HS-5 (cell line): ENCODE measurements around the gene PLAGL2.
A peak's percentile ranks its signal among the peaks of the same experiment; 100 is the strongest.
"Not testable (repeated sequence)": the region's sequence is repeated elsewhere in the genome, so short reads cannot be mapped to it uniquely, and the experiment has no call there.

ENCODE experiments used
- DNase-seq: peaks from one replicate; pipeline ENCODE4 v3.0.0-alpha.2; 2012; ENCODE audit warnings: low read depth

PLAGL2 gene

DNA sequence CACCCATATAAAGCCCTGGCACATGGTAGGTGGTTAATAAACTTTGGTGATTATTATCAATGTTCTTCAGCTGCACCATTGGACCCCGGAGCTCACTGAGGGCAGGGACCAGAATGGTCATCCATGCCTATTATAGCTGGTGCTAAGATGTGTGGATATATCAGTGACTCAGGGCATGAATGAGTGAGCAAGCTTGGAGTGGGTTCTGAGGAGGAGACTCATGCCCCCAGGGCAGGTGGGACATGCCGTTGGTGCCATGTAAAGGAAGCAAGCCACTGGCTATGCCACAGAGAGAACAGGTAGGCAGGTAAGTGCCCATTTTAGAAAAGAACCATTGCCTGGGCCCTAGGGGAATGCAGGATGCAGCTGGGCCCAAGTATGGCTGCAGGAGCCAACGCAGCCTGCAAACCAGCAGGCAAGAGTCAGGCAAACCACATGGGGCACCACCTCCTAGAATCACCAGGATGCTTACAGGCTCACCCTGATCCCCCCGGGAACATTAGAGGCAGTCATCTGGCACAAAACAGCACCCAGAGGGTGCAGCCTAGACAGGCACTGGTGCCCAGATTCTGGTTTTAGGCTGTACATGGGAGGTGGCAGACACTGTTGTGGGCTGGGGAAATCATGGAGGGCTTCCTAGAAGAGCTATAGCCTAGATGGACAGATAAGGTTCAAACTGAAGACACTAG is 23.5 kb downstream of the PLAGL2 start:
- no peak for DNase-seq

DNA sequence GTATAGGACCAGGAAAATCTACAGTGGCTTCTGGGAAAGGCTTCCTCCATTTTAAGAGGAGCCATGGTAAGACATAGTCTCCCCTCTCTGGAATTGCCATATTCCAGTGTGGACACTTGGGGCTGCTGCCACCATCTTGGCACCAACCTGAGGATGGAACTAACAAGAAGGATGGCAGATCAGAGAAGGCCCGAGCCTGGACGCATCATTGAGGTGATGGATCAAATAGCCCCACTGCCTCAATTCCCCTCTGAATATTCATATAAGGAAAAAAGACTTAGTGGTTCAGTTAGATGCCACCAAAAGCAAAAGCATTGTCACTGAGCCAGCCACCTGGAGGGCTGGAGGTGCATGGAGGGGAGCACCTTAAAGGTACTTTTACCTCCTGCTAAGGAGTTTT is 25.9 kb downstream of the PLAGL2 start:
- DNase-seq = no peak

GRCh38 chr20:32179934-32180333 is 27.6 kb downstream of the PLAGL2 start:
- DNase-seq = no peak

- no peak for DNase-seq
Observed at GRCh38 chr20:32179515-32179914, 28.0 kb downstream of the PLAGL2 start.

DNA sequence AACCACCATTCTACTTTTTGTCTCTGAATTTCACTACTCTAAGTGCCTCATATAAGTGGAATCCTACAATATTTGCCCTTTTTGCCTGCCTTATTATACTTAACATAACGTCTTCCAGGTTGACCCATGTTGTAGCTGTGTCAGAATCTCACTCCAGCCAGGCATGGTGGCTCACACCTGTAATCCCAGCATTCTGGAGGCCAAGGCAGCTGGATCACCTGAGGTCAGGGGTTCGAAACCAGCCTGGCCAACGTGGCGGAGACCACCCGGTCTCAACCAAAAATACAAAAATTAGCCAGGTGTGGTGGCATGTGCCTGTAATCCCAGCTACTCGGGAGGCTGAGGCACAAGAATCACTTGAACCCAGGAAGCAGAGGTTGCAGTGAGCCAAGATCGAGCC is 29.8 kb downstream of the PLAGL2 start:
- not testable (repeated sequence) for DNase-seq

GRCh38 chr20:32168184-32168910 is 39.2 kb downstream of the PLAGL2 start:
- DNase-seq = no peak

DNA sequence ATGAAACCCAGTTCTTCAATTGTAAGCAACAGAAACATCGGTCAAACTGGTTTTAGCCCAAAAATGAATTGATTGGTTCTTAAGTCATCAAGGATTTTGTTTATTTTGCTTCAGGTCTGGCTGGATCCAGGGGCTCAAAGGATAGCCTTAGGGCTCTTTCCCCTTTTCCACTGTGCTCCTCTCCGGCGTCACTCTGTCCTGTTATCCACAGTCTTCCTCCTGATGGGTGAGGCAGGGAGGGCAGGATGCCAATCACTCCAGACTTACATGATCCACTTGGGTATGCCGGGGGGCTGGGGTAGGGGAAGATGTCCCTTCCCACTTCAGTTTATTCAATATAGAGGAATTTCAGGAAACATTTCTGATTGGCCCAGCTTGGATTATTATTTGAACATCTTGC is 40.0 kb downstream of the PLAGL2 start:
- no peak for DNase-seq

DNA sequence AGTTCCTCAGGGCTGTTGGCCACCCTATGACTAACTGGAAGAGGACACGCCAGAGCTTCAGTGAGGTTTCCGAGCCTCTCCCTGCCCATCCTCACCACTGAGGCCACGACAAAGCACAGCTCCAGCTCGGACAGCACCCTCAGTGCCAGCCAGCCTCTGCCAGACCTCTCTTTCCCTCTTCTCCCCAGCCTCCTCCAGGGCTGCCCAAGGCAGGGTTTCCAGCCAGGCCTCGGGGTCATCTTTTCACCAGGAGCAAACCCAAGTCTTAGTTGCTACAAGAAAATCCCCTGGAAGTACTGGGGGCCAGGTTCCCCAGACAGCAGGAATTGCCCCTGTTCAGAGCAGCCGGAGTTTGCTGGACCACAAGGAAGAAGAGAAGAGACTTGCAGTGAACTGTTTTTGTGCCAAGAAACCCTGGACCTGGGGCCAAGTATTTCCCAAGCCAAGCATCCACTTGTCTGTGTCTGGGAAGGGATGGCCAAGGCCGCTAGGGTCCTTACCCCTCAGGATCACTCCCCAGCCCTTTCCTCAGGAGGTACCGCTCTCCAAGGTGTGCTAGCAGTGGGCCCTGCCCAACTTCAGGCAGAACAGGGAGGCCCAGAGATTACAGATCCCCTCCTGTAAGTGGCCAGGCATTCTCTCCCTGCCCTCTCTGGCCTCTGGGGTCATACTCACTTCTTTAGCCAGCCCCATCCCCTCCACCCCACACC is 41.6 kb downstream of the PLAGL2 start:
- DNase-seq = no peak

DNA sequence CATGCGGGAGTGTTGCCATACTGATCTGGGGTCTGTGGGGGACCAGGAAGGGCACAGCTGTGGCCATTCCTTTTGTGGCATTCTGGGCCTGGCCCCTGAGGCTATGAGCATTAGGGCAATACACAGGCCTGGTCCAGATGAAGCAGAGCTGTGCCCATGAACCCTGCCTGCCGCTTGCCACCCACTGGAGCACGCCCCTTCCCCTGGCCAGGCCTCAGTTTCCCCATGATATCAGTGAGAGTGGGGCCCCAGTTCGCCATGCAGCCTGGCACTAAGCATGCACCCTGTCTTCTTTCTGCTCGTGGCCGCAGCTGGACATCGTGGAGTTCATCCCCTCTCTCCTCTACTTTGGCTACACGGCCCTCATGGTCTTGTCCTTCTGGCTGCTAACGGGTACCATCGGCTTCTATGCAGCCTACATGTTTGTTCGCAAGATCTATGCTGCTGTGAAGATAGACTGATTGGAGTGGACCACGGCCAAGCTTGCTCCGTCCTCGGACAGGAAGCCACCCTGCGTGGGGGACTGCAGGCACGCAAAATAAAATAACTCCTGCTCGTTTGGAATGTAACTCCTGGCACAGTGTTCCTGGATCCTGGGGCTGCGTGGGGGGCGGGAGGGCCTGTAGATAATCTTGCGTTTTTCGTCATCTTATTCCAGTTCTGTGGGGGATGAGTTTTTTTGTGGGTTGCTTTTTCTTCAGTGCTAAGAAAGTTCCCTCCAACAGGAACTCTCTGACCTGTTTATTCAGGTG is 42.4 kb downstream of the PLAGL2 start:
- no peak for DNase-seq

GRCh38 chr20:32163951-32164350 is 43.6 kb downstream of the PLAGL2 start:
- DNase-seq = no peak

DNA sequence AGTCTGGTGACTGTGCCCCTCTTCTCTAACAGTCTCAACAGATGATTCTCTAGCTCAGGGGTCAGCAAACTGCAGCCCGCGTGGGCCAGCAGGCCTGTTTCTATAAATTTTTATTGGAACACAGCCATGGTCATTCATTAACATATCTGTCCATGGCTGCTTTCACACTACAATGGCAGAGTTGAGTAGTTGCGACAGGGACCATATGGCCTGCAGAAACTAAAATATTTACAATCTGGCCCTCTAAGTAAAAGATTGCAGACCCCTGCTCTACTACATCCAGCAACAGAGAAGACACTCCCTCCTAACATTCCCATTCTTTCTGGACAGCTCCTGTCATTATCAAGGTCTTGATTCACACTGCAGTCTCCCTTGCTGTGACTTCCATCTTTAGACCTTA is 45.2 kb downstream of the PLAGL2 start:
- DNase-seq = no peak

GRCh38 chr20:32160341-32160740 is 47.2 kb downstream of the PLAGL2 start:
- no peak for DNase-seq

DNA sequence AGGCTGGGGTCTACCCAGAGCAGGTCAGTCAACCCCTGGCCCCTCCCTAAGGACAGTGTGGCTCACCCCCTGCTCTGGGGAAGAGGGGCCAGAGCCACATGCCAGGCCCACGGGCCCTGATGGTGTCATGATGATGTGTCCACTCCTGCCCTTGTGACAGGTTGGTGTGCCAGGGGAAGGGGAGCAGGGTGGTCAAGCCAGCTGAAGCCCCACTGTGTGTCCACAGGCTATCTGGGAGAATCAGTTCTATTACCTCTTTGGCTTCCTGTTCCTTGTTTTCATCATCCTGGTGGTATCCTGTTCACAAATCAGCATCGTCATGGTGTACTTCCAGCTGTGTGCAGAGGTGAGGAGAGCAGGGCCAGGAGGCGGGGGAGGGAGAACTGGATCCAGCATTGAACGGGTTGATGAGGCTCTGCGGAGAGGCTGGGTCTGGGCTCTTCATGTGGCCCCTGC is 47.7 kb downstream of the PLAGL2 start:
- no peak for DNase-seq

DNA sequence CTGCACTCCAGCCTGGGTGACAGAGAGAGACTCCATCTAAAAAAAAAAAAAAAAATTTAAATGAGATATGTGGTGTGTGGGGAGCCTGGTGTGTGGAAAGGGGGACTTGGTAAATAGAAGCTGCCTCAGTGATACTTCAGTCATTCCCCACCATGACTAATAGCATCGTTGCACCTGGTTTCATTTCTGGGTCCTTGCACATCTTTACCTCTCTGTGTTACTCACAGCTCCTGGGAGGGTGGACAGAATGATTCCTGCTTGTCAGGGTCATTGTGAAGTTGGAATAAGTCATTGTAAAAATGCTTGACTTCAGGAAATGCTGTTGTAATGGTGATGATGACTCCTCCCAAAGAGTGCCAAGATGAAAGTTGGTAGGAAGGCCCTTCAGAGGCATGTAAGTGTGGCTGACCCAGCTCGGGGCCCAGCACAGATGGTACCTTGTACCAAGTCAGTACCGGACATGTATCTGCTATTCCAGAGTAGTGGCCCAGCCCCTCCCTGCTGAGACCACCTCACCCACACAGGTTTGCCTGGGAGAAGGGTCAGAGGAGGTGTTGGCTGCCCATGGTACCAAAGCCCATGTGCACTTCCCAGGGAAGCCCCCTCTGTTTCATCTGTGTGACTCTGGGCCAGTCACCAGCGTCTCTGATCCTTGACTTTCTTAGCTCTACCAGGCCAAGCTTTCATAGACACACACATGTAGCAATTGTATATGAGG is 48.4 kb downstream of the PLAGL2 start:
- no peak for DNase-seq

DNA sequence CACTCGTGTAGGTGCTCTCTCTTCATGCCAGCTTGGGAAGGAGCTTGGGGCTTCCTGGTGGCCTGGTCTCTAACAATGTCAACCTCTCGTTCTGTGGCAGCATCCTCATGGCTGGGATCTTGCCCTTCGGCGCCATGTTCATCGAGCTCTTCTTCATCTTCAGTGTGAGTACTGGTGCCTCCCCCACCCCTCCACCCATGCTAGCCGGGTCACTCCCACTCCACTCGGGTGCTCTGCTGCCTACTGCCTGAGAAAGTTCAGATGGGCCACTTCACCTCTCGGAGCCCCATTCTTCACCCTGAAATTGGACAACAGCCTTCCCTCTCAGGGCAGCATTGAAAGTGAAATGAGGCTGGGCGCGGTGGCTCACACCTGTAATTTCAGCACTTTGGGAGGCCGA is 49.2 kb downstream of the PLAGL2 start:
- DNase-seq = no peak

- DNase-seq = no peak
Observed at GRCh38 chr20:32157611-32158010, 49.9 kb downstream of the PLAGL2 start.

DNA sequence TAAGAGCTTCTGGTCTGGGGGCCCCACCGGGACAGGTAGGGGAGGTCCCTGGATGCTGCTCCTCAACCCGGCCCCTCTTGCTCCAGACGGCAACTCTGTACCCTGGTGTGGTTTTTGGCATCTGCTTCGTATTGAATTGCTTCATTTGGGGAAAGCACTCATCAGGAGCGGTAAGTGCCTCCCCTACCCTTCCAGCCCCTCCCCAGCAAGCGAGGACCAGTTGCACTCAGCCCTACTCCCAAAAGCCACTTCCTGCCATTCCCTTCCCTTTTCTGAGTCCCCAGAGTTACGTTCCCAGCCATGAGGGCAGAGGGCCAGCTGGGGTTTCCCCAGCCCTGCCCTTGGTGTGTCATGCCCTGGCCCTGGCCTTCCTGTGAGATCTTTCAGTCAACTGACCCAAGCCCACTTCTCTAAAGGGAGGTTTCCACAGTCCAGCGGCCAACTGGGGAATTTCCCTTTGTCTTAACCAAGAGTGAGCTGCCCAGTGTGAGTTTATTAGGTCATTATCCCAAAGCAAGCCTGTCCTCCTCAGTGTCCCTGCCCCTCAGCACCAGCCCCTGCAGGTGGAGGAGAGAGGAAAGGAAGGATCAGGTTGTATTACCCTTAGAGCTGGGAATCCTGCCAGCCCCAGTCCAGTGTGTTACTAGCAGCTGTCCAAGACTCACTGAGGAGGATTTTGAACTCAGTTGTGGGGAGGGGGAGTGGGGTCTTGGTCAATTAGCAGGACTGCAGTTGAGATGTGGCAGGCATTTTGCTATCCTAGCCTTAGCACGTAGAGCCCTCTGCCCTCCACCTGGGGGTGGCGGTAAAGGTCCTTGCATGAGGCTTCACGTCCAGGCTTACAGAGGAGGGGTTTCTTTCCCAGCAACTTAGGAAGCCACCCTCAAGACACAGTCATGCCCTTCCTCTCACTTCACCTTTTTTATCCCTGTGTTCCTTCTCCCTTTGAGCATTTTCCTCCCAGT is 52.2 kb downstream of the PLAGL2 start:
- peak; percentile 88 for DNase-seq

DNA sequence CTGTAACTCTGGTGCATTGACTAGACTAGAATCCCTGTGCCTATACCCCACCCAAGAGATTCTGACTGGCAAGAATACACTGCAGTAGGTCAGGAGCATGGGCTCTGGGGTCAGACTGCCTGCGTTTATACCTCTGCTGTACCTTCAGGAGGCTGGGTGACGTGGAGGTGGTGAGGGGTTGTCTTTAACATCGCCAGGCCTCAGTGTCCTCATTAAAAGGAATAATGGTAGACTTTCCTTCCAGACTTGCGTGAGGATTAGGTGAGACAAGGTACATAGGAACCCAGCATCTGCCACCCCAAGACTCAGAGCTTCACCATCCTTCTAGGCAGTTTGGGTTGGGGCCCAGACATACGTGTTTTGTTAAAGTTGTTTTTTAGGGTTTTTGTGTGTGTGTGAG is 53.8 kb downstream of the PLAGL2 start:
- DNase-seq = no peak

GRCh38 chr20:32153156-32153665 is 54.3 kb downstream of the PLAGL2 start:
- no peak for DNase-seq

GRCh38 chr20:32152421-32153155 is 55.0 kb downstream of the PLAGL2 start:
- no peak for DNase-seq
